IMR-90 (cell line): ENCODE measurements around the gene TNS3. TPM values are rescaled to one million over a fixed set of nuclear protein-coding genes. Genes with fewer than 3 reads are reported as not detected.

Source experiments
- ATAC-seq: fragments of 200-7000 bp; cut with Tn5 transposase; 2 replicates; pipeline ENCODE4 v1.9.1; 2020; ENCODE audit warnings: low read depth, mild to moderate bottlenecking, moderate library complexity
- BruUV-seq: library from RNA; stranded (reverse); fragments of 400-500 nt; replicated peaks from 2 replicates; lab custom pipeline; 2021; lab: Mats Ljungman, UMichigan
- CTCF ChIA-PET: fragments of 300-600 bp; formaldehyde crosslinking; extraction: SDS; loops from one replicate; lab custom pipeline; 2021; ENCODE audit warnings: antibody characterized with exemption; lab: Yijun Ruan, JAX
- POLR2A ChIA-PET: fragments of 300-600 bp; sonication (Branson Sonifier 250); formaldehyde crosslinking; loops from one replicate; lab custom pipeline; 2022; ENCODE audit warnings: antibody characterized with exemption; ENCODE audit not compliant: unreplicated experiment; lab: Charles Lee
- DNase-seq: peaks from one replicate; pipeline ENCODE4 v3.0.0; 2013
- H2AFZ ChIP-seq: replicated peaks from 2 replicates; pipeline ENCODE3; 2013; ENCODE audit warnings: low read length, mild to moderate bottlenecking; ENCODE audit not compliant: poor library complexity
- H2AK5ac ChIP-seq: 2 replicates; pipeline ENCODE4 v1.6.1; 2013; ENCODE audit warnings: low read depth, low read length, inconsistent platforms
- H2AK9ac ChIP-seq: replicated peaks from 2 replicates; pipeline ENCODE3; 2013; ENCODE audit warnings: mild to moderate bottlenecking, low read depth, low read length, moderate library complexity; ENCODE audit not compliant: poor library complexity
- H2BK120ac ChIP-seq: 2 replicates; pipeline ENCODE4 v1.6.1; 2013; ENCODE audit warnings: low read depth, low read length, inconsistent platforms
- H2BK15ac ChIP-seq: 3 replicates; pipeline ENCODE4 v1.6.1; 2013; ENCODE audit warnings: low read depth, low read length, inconsistent platforms
- H2BK20ac ChIP-seq: 2 replicates; pipeline ENCODE4 v1.6.1; 2013; ENCODE audit warnings: low read depth, mild to moderate bottlenecking, inconsistent platforms, low read length, moderate library complexity
- H2BK5ac ChIP-seq: 2 replicates; pipeline ENCODE4 v1.6.1; 2013; ENCODE audit warnings: mild to moderate bottlenecking, low read depth, low read length, inconsistent platforms; ENCODE audit not compliant: poor library complexity, severe bottlenecking
- H3K14ac ChIP-seq: replicated peaks from 2 replicates; pipeline ENCODE4 v1.6.1; 2013; ENCODE audit warnings: low read depth, low read length, inconsistent platforms
- H3K18ac ChIP-seq: 2 replicates; pipeline ENCODE4 v1.6.1; 2013; ENCODE audit warnings: low read depth, low read length, control low read depth
- H3K23ac ChIP-seq: 2 replicates; pipeline ENCODE4 v1.6.1; 2013; ENCODE audit warnings: low read depth, low read length, inconsistent platforms
- H3K27ac ChIP-seq: 2 replicates; pipeline ENCODE4 v1.5.1; 2013; ENCODE audit warnings: mild to moderate bottlenecking, control low read depth, low read length; ENCODE audit not compliant: insufficient read depth
- H3K27me3 ChIP-seq: 2 replicates; pipeline ENCODE4 v1.6.1; 2013; ENCODE audit warnings: low read length; ENCODE audit not compliant: control insufficient read depth, insufficient read depth
- H3K36me3 ChIP-seq: 2 replicates; pipeline ENCODE4 v1.6.1; 2013; ENCODE audit warnings: low read length, mixed read lengths; ENCODE audit not compliant: control insufficient read depth, insufficient read depth
- H3K4ac ChIP-seq: 2 replicates; pipeline ENCODE4 v1.6.1; 2013; ENCODE audit warnings: low read depth, low read length, inconsistent platforms
- H3K4me1 ChIP-seq: 2 replicates; pipeline ENCODE4 v1.6.1; 2013; ENCODE audit warnings: low read length, mixed read lengths; ENCODE audit not compliant: control insufficient read depth, insufficient read depth
- H3K4me2 ChIP-seq: 2 replicates; pipeline ENCODE4 v1.6.1; 2013; ENCODE audit warnings: low read depth, mild to moderate bottlenecking, control low read depth, low read length, moderate library complexity
- H3K4me3 ChIP-seq: 2 replicates; pipeline ENCODE4 v1.5.1; 2013; ENCODE audit warnings: low read depth, mild to moderate bottlenecking, control low read depth, low read length, moderate library complexity; ENCODE audit not compliant: insufficient read depth
- H3K56ac ChIP-seq: 2 replicates; pipeline ENCODE4 v1.6.1; 2013; ENCODE audit warnings: low read length, inconsistent platforms; ENCODE audit not compliant: insufficient read depth; ENCODE audit errors: extremely low read depth
- H3K79me1 ChIP-seq, 2 experiments: 2 replicates each; pipeline ENCODE4 v1.6.1; 2013; ENCODE audit warnings: low read length in 2 of 2, inconsistent platforms in 1 of 2, low read depth in 1 of 2
- H3K9ac ChIP-seq: 2 replicates; pipeline ENCODE4 v1.6.1; 2013; ENCODE audit warnings: low read depth, low read length, control low read depth
- H3K9me1 ChIP-seq: 2 replicates; pipeline ENCODE4 v1.6.1; 2013; ENCODE audit warnings: low read length, inconsistent platforms; ENCODE audit not compliant: insufficient read depth
- H3K9me3 ChIP-seq: 2 replicates; pipeline ENCODE4 v1.6.1; 2013; ENCODE audit warnings: low read length; ENCODE audit not compliant: control insufficient read depth, insufficient read depth
- H4K20me1 ChIP-seq: 2 replicates; pipeline ENCODE4 v1.6.1; 2013; ENCODE audit warnings: low read length, inconsistent platforms; ENCODE audit not compliant: insufficient read depth
- H4K5ac ChIP-seq: 2 replicates; pipeline ENCODE4 v1.6.1; 2013; ENCODE audit warnings: mild to moderate bottlenecking, low read depth, low read length, control low read depth
- H4K8ac ChIP-seq, 2 experiments: 2 replicates each; pipeline ENCODE4 v1.6.1; 2013; ENCODE audit warnings: low read depth in 2 of 2, low read length in 2 of 2, control low read depth in 1 of 2, inconsistent platforms in 1 of 2
- H4K91ac ChIP-seq: 2 replicates; pipeline ENCODE4 v1.6.1; 2013; ENCODE audit warnings: low read depth, low read length, inconsistent platforms; ENCODE audit not compliant: insufficient read depth
- BHLHE40 ChIP-seq: fragments of 150-350 bp; IDR thresholded peaks from 2 replicates; pipeline ENCODE4 v1.6.1; 2016; ENCODE audit warnings: mild to moderate bottlenecking, low read depth, low read length
- CEBPB ChIP-seq: IDR thresholded peaks from 2 replicates; pipeline ENCODE4 v1.6.1; 2012; ENCODE audit warnings: low read depth, low read length, improper control_type of control experiment
- CHD1 ChIP-seq: IDR thresholded peaks from 2 replicates; pipeline ENCODE4 v1.6.1; 2012; ENCODE audit warnings: low read depth, low read length, improper control_type of control experiment
- ELK1 ChIP-seq: fragments of 150-350 bp; IDR thresholded peaks from 2 replicates; pipeline ENCODE4 v1.6.1; 2016; ENCODE audit warnings: low read depth, mild to moderate bottlenecking, low read length, moderate library complexity, borderline replicate concordance
- FOS ChIP-seq: fragments of 150-350 bp; IDR thresholded peaks from 2 replicates; pipeline ENCODE4 v1.6.1; 2016; ENCODE audit warnings: low read depth, low read length
- MAFK ChIP-seq: IDR thresholded peaks from 2 replicates; pipeline ENCODE4 v1.6.1; 2012; ENCODE audit warnings: low read depth, low read length, improper control_type of control experiment
- MAZ ChIP-seq: IDR thresholded peaks from 2 replicates; pipeline ENCODE4 v1.6.1; 2012; ENCODE audit warnings: low read depth, mild to moderate bottlenecking, low read length, improper control_type of control experiment, moderate library complexity, borderline replicate concordance
- MXI1 ChIP-seq: IDR thresholded peaks from 2 replicates; pipeline ENCODE4 v1.6.1; 2012; ENCODE audit warnings: low read depth, mild to moderate bottlenecking, low read length, moderate library complexity, borderline replicate concordance
- NFE2L2 ChIP-seq: fragments of 150-350 bp; IDR thresholded peaks from 2 replicates; pipeline ENCODE4 v1.6.1; 2016; ENCODE audit warnings: low read depth, mild to moderate bottlenecking, low read length
- POLR2A ChIP-seq: IDR thresholded peaks from 2 replicates; pipeline ENCODE4 v1.6.1; 2012; ENCODE audit warnings: mild to moderate bottlenecking, low read depth, low read length
- RAD21 ChIP-seq: IDR thresholded peaks from 2 replicates; pipeline ENCODE4 v1.6.1; 2012; ENCODE audit warnings: low read length, improper control_type of control experiment
- RCOR1 ChIP-seq: IDR thresholded peaks from 2 replicates; pipeline ENCODE4 v1.6.1; 2012; ENCODE audit warnings: mild to moderate bottlenecking, low read length, improper control_type of control experiment; ENCODE audit not compliant: insufficient replicate concordance
- RFX5 ChIP-seq: IDR thresholded peaks from 2 replicates; pipeline ENCODE4 v1.8.0; 2012; ENCODE audit warnings: low read depth, mild to moderate bottlenecking, low read length, moderate library complexity
- SMC3 ChIP-seq: fragments of 150-350 bp; IDR thresholded peaks from 2 replicates; pipeline ENCODE4 v1.6.1; 2016; ENCODE audit warnings: low read depth, mild to moderate bottlenecking, antibody characterized with exemption, low read length, moderate library complexity
- USF2 ChIP-seq: fragments of 150-350 bp; IDR thresholded peaks from 2 replicates; pipeline ENCODE4 v1.6.1; 2017; ENCODE audit warnings: mild to moderate bottlenecking, antibody characterized with exemption, low read length, low read depth
- WGBS, 2 experiments: methylation state at CpG; one replicate each; pipeline versions ENCODE4 v1.1.5 to v1.1.7; 2013; ENCODE audit warnings: missing lambda C conversion rate in 2 of 2; ENCODE audit not compliant: insufficient read length in 1 of 2; ENCODE audit errors: extremely low coverage in 2 of 2; 5-methylcytosine and 5-hydroxymethylcytosine counted together
- dilution Hi-C: fragments of 300-500 bp; cut with HindIII; formaldehyde crosslinking; loops from one replicate; pipeline ENCODE4 v1.14.3; 2018; ENCODE audit warnings: low sequenced_read_pairs; ENCODE audit not compliant: unreplicated experiment
- in situ Hi-C: fragments of 300-500 bp; cut with MboI; formaldehyde crosslinking; loops from 3 replicates; pipeline ENCODE4 v1.14.3; 2019; ENCODE audit warnings: low sequenced_read_pairs, inconsistent platforms, mixed read lengths
- intact Hi-C: fragments of 100-400 bp; cut with micrococcal nuclease; formaldehyde crosslinking; loops from 2 replicates; pipeline ENCODE4 v1.10.0; 2022
- polyA plus RNA-seq, 3 experiments: library from polyadenylated mRNA; depleted of rRNA; stranded (reverse); fragments of >200 nt; gene quantifications; 2 replicates each; pipeline ENCODE4 v1.2.3, GENCODE V29; 2012; ENCODE audit warnings: low replicate concordance in 1 of 3
- total RNA-seq: library from RNA; depleted of rRNA; stranded (reverse); fragments of >200 nt; gene quantifications from 2 replicates; pipeline ENCODE4 v1.2.3, GENCODE V29; 2012
- TF ChIP-seq, protein P1 (sequence below): conservative IDR thresholded peaks from 2 replicates; pipeline ENCODE4 v1.5.1; 2012; ENCODE audit warnings: mild to moderate bottlenecking, low read depth, low read length, improper control_type of control experiment

The TNS3 gene
- total and polyA plus RNA-seq, 2 of the 4 experiments (the other 2 are of a cell fraction): 64.3 to 79.2 TPM

DNA sequence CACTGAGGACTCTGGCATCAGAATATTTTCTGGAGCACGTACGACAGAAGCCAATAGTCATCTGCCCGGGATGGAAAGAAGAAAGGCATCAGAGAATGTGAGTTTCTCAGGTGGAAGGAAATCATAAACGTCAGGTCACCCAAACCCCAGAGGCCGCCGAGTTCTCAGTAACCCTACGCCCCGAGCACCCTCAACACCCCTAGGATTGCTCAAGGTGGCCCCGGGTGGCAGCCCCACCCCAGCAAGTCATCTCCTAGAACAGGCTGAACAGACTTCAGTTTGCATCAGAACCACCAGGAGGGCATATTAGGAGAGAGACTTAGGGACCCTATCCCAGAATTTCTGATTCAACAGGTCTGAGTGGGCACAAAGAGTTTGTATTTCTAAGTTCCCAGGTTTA, 117.6 kb downstream of the TNS3 start:
- Histone ChIP-seq H2BK20ac (no peak overlapping the region), H2AK5ac (no peak overlapping the region), H3K27me3 (no peaks in the 10 kb centered on the region), H3K4me3 (no peak overlapping the region), H4K91ac (no peak overlapping the region), H3K9me3 (no peaks in the 10 kb centered on the region), H2BK15ac (no peak overlapping the region), H3K4ac (no peak overlapping the region), H3K4me2 (no peak overlapping the region), H3K79me1 (peaks cover 33 to 74% of the 10 kb centered on the region in 2 experiments), H4K5ac (no peak overlapping the region), H2AFZ (no peak overlapping the region), H3K18ac (no peak overlapping the region), H3K9ac (no peak overlapping the region), H3K14ac (no peak overlapping the region), H3K56ac (no peak overlapping the region), H4K20me1 (peaks cover 46% of the 10 kb centered on the region), H2BK5ac (no peak overlapping the region), H3K9me1 (peaks cover 17% of the 10 kb centered on the region), H2AK9ac (no peak overlapping the region), H3K23ac (no peak overlapping the region), H4K8ac (no peak overlapping the region), H3K27ac (no peak overlapping the region), H2BK120ac (no peak overlapping the region), H3K4me1 (peaks cover 17% of the 10 kb centered on the region), H3K36me3 (peaks cover 5% of the 10 kb centered on the region)
- dilution Hi-C loops (no loop called here), intact Hi-C loops (no loop called here), in situ Hi-C loops (no loop called here)
- WGBS, 2 experiments: 100% methylated on average over 3 of the region's 9 CpGs; no CpG with 5 or more reads in 1 of the 2 experiments
- CTCF ChIA-PET: no interaction called here
- no peak for ATAC-seq
- POLR2A ChIA-PET: no interaction called here
- TF ChIP-seq BHLHE40 (no peak), MAZ (no peak), RFX5 (no peak), SMC3 (no peak), CEBPB (no peak), USF2 (no peak), ELK1 (no peak), RCOR1 (no peak), CHD1 (no peak), POLR2A (no peak), MXI1 (no peak), FOS (no peak), RAD21 (no peak), MAFK (no peak), NFE2L2 (no peak)
- TF ChIP-seq, protein P1, sequence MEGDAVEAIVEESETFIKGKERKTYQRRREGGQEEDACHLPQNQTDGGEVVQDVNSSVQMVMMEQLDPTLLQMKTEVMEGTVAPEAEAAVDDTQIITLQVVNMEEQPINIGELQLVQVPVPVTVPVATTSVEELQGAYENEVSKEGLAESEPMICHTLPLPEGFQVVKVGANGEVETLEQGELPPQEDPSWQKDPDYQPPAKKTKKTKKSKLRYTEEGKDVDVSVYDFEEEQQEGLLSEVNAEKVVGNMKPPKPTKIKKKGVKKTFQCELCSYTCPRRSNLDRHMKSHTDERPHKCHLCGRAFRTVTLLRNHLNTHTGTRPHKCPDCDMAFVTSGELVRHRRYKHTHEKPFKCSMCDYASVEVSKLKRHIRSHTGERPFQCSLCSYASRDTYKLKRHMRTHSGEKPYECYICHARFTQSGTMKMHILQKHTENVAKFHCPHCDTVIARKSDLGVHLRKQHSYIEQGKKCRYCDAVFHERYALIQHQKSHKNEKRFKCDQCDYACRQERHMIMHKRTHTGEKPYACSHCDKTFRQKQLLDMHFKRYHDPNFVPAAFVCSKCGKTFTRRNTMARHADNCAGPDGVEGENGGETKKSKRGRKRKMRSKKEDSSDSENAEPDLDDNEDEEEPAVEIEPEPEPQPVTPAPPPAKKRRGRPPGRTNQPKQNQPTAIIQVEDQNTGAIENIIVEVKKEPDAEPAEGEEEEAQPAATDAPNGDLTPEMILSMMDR: no peak
- DNase-seq: no peak
- BruUV-seq: no TSS peak
